CD4-positive, alpha-beta T cell treated with Interleukin-12 subunit alpha and Interleukin-12 subunit beta, for 1 hour (primary cell): Measurements from ENCODE around the gene MTCP1.

Source experiments
- DNase-seq: peaks from one replicate; pipeline ENCODE4 v3.0.0-alpha.2; 2020

The MTCP1 gene

GRCh38 chrX:155070975-155071693, at the start of gene MTCP1, which contains the start of the genes BRCC3 and CMC4:
Gene MTCP1 (minus strand): TSS chrX:155071136. CDS start chrX:155066010, 5,126 bp downstream.
Gene BRCC3 (plus strand): TSS chrX:155071508. CDS start chrX:155071528, 20 bp downstream.
Gene CMC4 (minus strand): TSS chrX:155071136. CDS start chrX:155064023, 7,113 bp downstream.
- peak; percentile 82 for DNase-seq

GRCh38 chrX:155115174-155115819, 44.4 kb upstream of the MTCP1 start:
- DNase-seq = no peak

- no peak for DNase-seq
Observed at GRCh38 chrX:155113097-155113496, 42.2 kb upstream of the MTCP1 start.

GRCh38 chrX:155112171-155112570, 41.2 kb upstream of the MTCP1 start:
- no peak for DNase-seq

- no peak for DNase-seq
Observed at GRCh38 chrX:155108427-155108826, 37.5 kb upstream of the MTCP1 start.

- no peak for DNase-seq
Observed at GRCh38 chrX:155105919-155106318, 35.0 kb upstream of the MTCP1 start.

- peak; percentile 59 for DNase-seq
Observed at GRCh38 chrX:155094468-155095061, 23.6 kb upstream of the MTCP1 start.

GRCh38 chrX:155086961-155087735, 16.2 kb upstream of the MTCP1 start:
- DNase-seq = no peak

GRCh38 chrX:155086202-155086840, 15.4 kb upstream of the MTCP1 start:
- peak; percentile 53 for DNase-seq

GRCh38 chrX:155071694-155072280, 851 bp upstream of the MTCP1 start:
- peak; percentile 7 for DNase-seq

GRCh38 chrX:155070663-155070974, 317 bp downstream of the MTCP1 start:
- no peak for DNase-seq

GRCh38 chrX:155070038-155070437, 898 bp downstream of the MTCP1 start:
- DNase-seq = no peak

GRCh38 chrX:155069414-155069813, 1.5 kb downstream of the MTCP1 start:
- no peak for DNase-seq

- no peak for DNase-seq
Observed at GRCh38 chrX:155068165-155068564, 2.8 kb downstream of the MTCP1 start.

GRCh38 chrX:155065035-155065734, 5.8 kb downstream of the MTCP1 start:
- no peak for DNase-seq

- DNase-seq = no peak
Observed at GRCh38 chrX:155061760-155062159, 9.2 kb downstream of the MTCP1 start.

- peak; percentile 60 for DNase-seq
Observed at GRCh38 chrX:155056877-155057792, 13.8 kb downstream of the MTCP1 start.

GRCh38 chrX:155056471-155056870, 14.5 kb downstream of the MTCP1 start:
- peak; percentile 13 for DNase-seq

- no peak for DNase-seq
Observed at GRCh38 chrX:155055494-155055893, 15.4 kb downstream of the MTCP1 start.

- no peak for DNase-seq
Observed at GRCh38 chrX:155054255-155054654, 16.7 kb downstream of the MTCP1 start.

GRCh38 chrX:155053656-155054055, 17.3 kb downstream of the MTCP1 start:
- no peak for DNase-seq
